Ovary (tissue), 3 donors: Measurements from ENCODE around the gene FRY.

Source experiments
- CTCF ChIP-seq, 3 donors: fragments of 450-650 bp in 2 of 3; fragments of 200-600 bp in 1 of 3; IDR thresholded peaks; one replicate each; pipeline versions ENCODE4 v1.5.1 to v1.8.0; 2016 to 2022; ENCODE audit warnings: antibody characterized with exemption in 3 of 3, mild to moderate bottlenecking in 1 of 3
- EP300 ChIP-seq: sonication (generic); formaldehyde crosslinking; IDR thresholded peaks from one replicate; pipeline ENCODE4 v1.6.1; 2017; ENCODE audit warnings: antibody characterized with exemption
- POLR2A ChIP-seq: fragments of 450-650 bp; IDR thresholded peaks from one replicate; pipeline ENCODE4 v1.6.1; 2017; ENCODE audit warnings: antibody characterized with exemption, mild to moderate bottlenecking, moderate library complexity
- donor health status: DM: no; HTN: no; CAD: no.

- TF ChIP-seq CTCF (IDR thresholded peaks at IDR 0.05) (no peak), POLR2A (no peak), EP300 (no peak)
These were observed 8.5 kb upstream of the FRY start for GRCh38 chr13:32023096-32023495.
